ENCODE results near the gene HSD17B13.
A peak's percentile ranks its signal among the peaks of the same experiment; 100 is the strongest.
"Not testable (repeated sequence)": the region's sequence is repeated elsewhere in the genome, so short reads cannot be mapped to it uniquely, and the experiment has no call there.

Gene HSD17B13

DNA sequence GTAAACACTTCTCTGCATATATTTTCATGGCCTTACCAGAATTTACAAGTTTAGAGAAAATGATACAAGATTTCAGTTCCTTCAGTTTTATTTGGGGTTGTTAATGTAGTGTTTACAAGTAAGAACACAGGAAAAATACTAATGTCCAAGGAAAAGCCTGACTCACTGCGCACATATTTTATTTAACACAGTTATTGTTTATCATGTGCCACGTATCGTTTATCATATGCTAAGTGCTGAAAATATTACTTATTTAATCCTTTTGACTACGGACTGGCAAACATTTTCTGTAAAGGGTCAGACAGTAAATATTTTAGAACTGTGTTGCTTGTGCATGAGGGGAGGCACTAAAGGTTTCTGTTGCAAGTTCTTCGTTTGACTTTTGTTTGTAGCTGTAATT, 794 bp downstream of the HSD17B13 start:
- Histone ChIP-seq H3K4me1 (no peaks in the 10 kb centered on the region), H3K79me2 (no peaks in the 10 kb centered on the region), H3K36me3 (ENCODE audit: control insufficient read depth, insufficient read depth, low read length) (no peaks in the 10 kb centered on the region), H3K27me3 (ENCODE audit: control insufficient read depth, insufficient read depth, low read length) (no peaks in the 10 kb centered on the region), H3K27ac (no peak overlapping the region), H3K9ac (no peak overlapping the region), H3K4me3 (ENCODE audit: low read depth, low read length) (no peak overlapping the region), H2AFZ (no peak overlapping the region), H3K4me2 (ENCODE audit: low read length) (no peak overlapping the region), H3K9me3 (ENCODE audit: control insufficient read depth, low read length) (no peaks in the 10 kb centered on the region)
- TF ChIP-seq, protein P1, sequence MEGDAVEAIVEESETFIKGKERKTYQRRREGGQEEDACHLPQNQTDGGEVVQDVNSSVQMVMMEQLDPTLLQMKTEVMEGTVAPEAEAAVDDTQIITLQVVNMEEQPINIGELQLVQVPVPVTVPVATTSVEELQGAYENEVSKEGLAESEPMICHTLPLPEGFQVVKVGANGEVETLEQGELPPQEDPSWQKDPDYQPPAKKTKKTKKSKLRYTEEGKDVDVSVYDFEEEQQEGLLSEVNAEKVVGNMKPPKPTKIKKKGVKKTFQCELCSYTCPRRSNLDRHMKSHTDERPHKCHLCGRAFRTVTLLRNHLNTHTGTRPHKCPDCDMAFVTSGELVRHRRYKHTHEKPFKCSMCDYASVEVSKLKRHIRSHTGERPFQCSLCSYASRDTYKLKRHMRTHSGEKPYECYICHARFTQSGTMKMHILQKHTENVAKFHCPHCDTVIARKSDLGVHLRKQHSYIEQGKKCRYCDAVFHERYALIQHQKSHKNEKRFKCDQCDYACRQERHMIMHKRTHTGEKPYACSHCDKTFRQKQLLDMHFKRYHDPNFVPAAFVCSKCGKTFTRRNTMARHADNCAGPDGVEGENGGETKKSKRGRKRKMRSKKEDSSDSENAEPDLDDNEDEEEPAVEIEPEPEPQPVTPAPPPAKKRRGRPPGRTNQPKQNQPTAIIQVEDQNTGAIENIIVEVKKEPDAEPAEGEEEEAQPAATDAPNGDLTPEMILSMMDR (IDR thresholded peaks at IDR 0.05) = no peak

DNA sequence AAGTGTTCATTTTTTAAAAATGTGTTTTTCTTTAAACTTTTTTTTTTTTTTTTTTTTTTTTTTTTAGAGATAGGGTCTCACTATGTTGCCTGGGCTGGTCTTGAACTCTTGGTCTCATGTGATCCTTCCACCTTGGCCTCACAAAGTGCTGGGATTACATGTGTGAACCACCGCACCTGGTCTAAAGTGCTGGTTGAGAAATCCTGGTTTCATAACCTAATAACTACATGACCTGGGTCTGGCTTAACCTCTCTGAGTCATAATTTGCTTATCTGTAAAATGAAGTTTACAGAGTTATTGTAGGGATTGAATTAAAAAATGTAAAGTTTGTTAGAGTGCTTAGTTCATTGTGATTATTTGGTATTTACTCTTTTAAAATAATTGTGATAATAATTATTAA, 5.2 kb downstream of the HSD17B13 start:
- H3K4me3 ChIP-seq (ENCODE audit: low read depth, low read length) = no peak overlapping the region
- no peaks in the 10 kb centered on the region for H3K36me3 ChIP-seq (ENCODE audit: control insufficient read depth, insufficient read depth, low read length)
- no peak overlapping the region for H3K4me2 ChIP-seq (ENCODE audit: low read length)
- H3K27ac ChIP-seq = no peak overlapping the region
- TF ChIP-seq, protein P1 (IDR thresholded peaks at IDR 0.05) = no peak
- no peaks in the 10 kb centered on the region for H3K79me2 ChIP-seq
- no peaks in the 10 kb centered on the region for H3K9me3 ChIP-seq (ENCODE audit: control insufficient read depth, low read length)
- H2AFZ ChIP-seq = no peak overlapping the region
- no peaks in the 10 kb centered on the region for H3K4me1 ChIP-seq
- no peaks in the 10 kb centered on the region for H3K27me3 ChIP-seq (ENCODE audit: control insufficient read depth, insufficient read depth, low read length)
- H3K9ac ChIP-seq = no peak overlapping the region

DNA sequence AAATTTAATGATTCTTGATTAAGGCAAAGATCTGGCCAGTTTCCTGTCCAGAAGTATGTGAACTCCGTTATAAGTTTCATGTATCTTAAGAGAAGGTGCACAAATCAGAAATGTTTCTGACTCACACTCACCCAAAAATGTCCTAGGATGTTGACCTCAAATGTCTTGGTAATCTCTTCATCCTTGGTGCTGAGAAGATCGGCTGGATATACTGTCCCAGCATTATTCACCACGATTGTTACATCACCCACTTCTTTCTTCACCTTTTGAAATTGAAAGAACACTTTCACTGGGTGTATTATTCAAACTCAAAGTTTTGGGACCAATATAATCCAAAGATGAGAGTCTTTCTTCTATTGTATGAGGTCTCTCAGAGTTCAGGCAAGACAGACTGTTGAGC, 5.7 kb downstream of the HSD17B13 start:
- no peak overlapping the region for H3K27ac ChIP-seq
- H3K79me2 ChIP-seq = no peaks in the 10 kb centered on the region

DNA sequence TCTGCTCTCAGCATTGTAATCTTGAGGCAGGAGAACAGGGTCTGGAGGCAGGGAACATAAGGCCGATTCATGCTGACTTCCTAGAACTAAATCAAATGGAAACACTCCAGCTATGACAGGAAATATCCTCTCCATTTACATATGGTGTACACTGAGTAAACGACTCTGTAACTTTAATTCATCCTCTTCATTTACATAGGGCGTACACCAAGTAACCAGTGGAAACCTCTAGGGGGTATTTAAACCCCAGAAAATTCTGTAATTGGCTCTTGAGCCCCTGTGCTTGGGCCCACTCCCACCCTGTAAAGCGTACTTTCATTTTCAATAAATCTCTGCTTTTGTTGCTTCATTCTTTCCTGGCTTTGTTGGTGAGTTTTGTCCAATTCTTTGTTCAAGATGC, 7.7 kb downstream of the HSD17B13 start:
- not testable (repeated sequence) for H3K4me1 ChIP-seq; H3K27me3 ChIP-seq (ENCODE audit: control insufficient read depth, insufficient read depth, low read length); H3K36me3 ChIP-seq (ENCODE audit: control insufficient read depth, insufficient read depth, low read length); H3K9me3 ChIP-seq (ENCODE audit: control insufficient read depth, low read length); H3K9ac ChIP-seq; H2AFZ ChIP-seq; H3K4me3 ChIP-seq (ENCODE audit: low read depth, low read length); H3K79me2 ChIP-seq; H3K4me2 ChIP-seq (ENCODE audit: low read length)
- H3K27ac ChIP-seq = peak overlapping the region; percentile 36

More for the DNA sequence above, 5.7 kb downstream of the HSD17B13 start:
- Histone ChIP-seq H3K9ac (no peak overlapping the region), H3K4me2 (ENCODE audit: low read length) (no peak overlapping the region), H3K9me3 (ENCODE audit: control insufficient read depth, low read length) (no peaks in the 10 kb centered on the region), H3K36me3 (ENCODE audit: control insufficient read depth, insufficient read depth, low read length) (no peaks in the 10 kb centered on the region), H3K27me3 (ENCODE audit: control insufficient read depth, insufficient read depth, low read length) (no peaks in the 10 kb centered on the region), H3K4me1 (no peaks in the 10 kb centered on the region), H2AFZ (no peak overlapping the region), H3K4me3 (ENCODE audit: low read depth, low read length) (no peak overlapping the region)
- TF ChIP-seq, protein P1 (IDR thresholded peaks at IDR 0.05) = no peak

DNA sequence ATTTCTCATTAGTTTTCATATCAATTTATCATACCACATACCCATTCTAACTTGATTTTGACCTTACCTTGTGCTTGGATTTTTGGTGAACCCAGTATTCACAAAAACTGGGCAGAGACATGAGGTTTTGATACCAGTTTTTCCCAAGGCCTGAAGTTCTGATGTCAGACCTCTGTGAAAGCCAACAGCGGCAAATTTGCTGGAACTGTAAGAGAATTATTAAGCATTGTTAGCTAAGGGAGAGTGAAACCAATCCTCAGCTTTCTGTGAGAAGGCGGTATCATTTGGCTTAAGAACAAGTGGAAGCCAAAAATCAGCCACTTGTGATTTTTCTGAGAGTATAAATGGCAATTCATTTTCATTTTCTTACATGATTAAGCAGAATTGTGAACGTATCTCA, 8.9 kb downstream of the HSD17B13 start:
- H3K9ac ChIP-seq = no peak overlapping the region
- no peaks in the 10 kb centered on the region for H3K9me3 ChIP-seq (ENCODE audit: control insufficient read depth, low read length)
- no peaks in the 10 kb centered on the region for H3K79me2 ChIP-seq
- H3K4me1 ChIP-seq = no peaks in the 10 kb centered on the region
- H3K4me3 ChIP-seq (ENCODE audit: low read depth, low read length) = no peak overlapping the region
- no peak overlapping the region for H3K27ac ChIP-seq
- H3K4me2 ChIP-seq (ENCODE audit: low read length) = no peak overlapping the region
- no peak overlapping the region for H2AFZ ChIP-seq
- no peaks in the 10 kb centered on the region for H3K27me3 ChIP-seq (ENCODE audit: control insufficient read depth, insufficient read depth, low read length)
- H3K36me3 ChIP-seq (ENCODE audit: control insufficient read depth, insufficient read depth, low read length) = no peaks in the 10 kb centered on the region
- TF ChIP-seq, protein P1 (IDR thresholded peaks at IDR 0.05) = no peak

All from parathyroid adenoma (tissue), 2 donors.